SIG-M5 treated with dmso at 0.1 percent for 504 hours (cell line): ENCODE data around the gene PRM2.
"Not testable (repeated sequence)": the region's sequence is repeated elsewhere in the genome, so short reads cannot be mapped to it uniquely, and the experiment has no call there.

ENCODE experiments used
- DNase-seq: peaks from one replicate; lab custom pipeline; 2025; ENCODE audit not compliant: unreplicated experiment; lab: John Stamatoyannopoulos, UW

The PRM2 gene

GRCh38 chr16:11290102-11290893 is 14.0 kb upstream of the PRM2 start:
- DNase-seq, result no peak

GRCh38 chr16:11289696-11290095 is 13.4 kb upstream of the PRM2 start:
- DNase-seq, result not testable (repeated sequence)

- DNase-seq, result no peak
Measured at GRCh38 chr16:11289202-11289601, 12.9 kb upstream of the PRM2 start.

- DNase-seq, result no peak
Measured at GRCh38 chr16:11285842-11286241, 9.6 kb upstream of the PRM2 start.

GRCh38 chr16:11283820-11284248 is 7.6 kb upstream of the PRM2 start:
- no peak for DNase-seq

GRCh38 chr16:11280616-11281522 is 4.6 kb upstream of the PRM2 start, which contains the start of gene PRM1:
PRM1 (minus strand) TSS chr16:11281330; CDS start chr16:11281238, 92 bp downstream.
- DNase-seq, result no peak

GRCh38 chr16:11278681-11279628 is 2.7 kb upstream of the PRM2 start:
- peak; percentile 38 for DNase-seq

- DNase-seq, result no peak
Measured at GRCh38 chr16:11277607-11278337, 1.5 kb upstream of the PRM2 start.

- DNase-seq, result no peak
Measured at GRCh38 chr16:11276896-11277593, 765 bp upstream of the PRM2 start.

- no peak for DNase-seq
Measured at GRCh38 chr16:11274964-11275363, 1.3 kb downstream of the PRM2 start.

- no peak for DNase-seq
Measured at GRCh38 chr16:11273721-11274324, 2.5 kb downstream of the PRM2 start.

GRCh38 chr16:11272921-11273720 is 3.2 kb downstream of the PRM2 start, which contains the start of gene PRM3:
PRM3 (minus strand) TSS chr16:11273629; CDS start chr16:11273595, 34 bp downstream.
- DNase-seq, result no peak

GRCh38 chr16:11272484-11272883 is 3.8 kb downstream of the PRM2 start:
- no peak for DNase-seq

- DNase-seq, result no peak
Measured at GRCh38 chr16:11271610-11272009, 4.7 kb downstream of the PRM2 start.

- no peak for DNase-seq
Measured at GRCh38 chr16:11270602-11271162, 5.6 kb downstream of the PRM2 start.

- DNase-seq, result no peak
Measured at GRCh38 chr16:11268921-11269375, 7.3 kb downstream of the PRM2 start, which contains the start of gene TNP2. TNP2 (minus strand) TSS chr16:11269325; CDS start chr16:11269262, 63 bp downstream.

- DNase-seq, result no peak
Measured at GRCh38 chr16:11265124-11265523, 11.2 kb downstream of the PRM2 start.
